Activated CD8-positive, alpha-beta memory T cell treated with anti-CD3 and anti-CD28 coated beads for 48 hours (primary cell): ENCODE measurements around the gene SH3BP4.

Experiments used
- DNase-seq, 3 experiments: peaks; one replicate each; pipeline ENCODE4 v3.0.0-alpha.2; 2020; ENCODE audit warnings: low read depth in 2 of 3, low spot score in 2 of 3

SH3BP4 gene

DNA sequence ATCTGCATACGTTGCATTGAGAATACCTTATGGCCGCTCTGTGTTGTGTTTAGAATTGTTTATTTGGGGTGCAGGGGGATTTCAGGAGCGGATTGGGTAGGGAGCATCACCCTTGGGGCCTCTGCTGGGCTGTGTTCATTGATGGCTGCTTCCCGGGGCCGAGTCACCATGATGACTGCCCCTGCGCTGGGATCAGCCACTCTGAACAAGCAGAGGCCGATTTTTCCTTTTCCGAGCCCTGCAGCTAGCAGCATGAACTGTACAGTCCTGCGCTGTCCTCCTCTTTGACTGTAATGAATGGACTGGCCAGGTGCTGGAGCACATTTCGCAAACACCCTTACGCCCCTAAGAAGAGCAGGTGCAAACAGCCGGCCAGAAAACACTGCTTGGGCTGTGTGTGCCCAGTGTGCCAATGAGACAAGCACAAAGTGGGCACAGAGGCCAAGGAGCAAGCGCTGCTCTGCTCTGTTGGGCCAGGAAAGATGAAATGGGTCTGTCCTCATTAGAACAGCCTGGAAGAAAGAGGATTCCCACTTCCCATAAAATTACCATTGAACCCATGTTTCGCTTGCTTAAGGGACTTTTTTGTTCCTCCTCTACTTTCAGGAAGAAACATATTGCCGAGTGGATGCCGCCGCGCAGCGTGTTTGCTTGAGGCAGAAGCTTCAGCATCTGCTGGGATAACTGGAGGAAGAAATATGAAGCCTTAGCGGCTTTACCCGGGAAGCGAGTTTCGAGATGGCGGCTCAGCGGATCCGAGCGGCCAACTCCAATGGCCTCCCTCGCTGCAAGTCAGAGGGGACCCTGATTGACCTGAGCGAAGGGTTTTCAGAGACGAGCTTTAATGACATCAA lies 82.7 kb downstream of the SH3BP4 start:
- no peak for DNase-seq

DNA sequence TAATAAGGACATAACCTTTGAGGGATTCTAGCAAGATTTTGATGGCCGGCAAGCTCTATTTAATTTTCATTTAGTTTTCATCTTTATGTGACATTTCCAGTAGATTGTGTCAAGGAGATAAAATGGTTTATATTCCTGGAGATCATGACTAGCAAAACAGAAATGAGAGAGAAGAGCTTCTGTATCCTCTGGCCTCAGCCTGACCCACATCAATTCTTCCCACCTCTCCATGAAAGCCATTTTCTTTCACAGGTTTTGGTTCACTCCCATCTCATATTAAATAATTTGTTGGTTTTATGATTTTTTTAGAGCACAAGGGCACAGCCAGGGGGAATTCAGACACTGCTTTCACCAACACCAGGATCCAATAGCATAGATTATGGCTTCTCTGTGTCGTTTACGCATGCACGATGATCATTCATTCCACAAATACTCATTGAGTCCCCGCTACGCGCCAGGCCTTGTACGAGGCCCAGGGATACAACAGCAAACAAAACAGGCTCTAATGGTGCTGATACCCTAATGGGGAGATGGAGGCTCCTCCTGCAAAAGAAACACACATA lies 85.9 kb downstream of the SH3BP4 start:
- no peak for DNase-seq

GRCh38 chr2:235041221-235041917 lies 89.6 kb downstream of the SH3BP4 start:
- DNase-seq: no peak

- DNase-seq: no peak
These were observed 90.2 kb downstream of the SH3BP4 start for GRCh38 chr2:235041918-235042575.

DNA sequence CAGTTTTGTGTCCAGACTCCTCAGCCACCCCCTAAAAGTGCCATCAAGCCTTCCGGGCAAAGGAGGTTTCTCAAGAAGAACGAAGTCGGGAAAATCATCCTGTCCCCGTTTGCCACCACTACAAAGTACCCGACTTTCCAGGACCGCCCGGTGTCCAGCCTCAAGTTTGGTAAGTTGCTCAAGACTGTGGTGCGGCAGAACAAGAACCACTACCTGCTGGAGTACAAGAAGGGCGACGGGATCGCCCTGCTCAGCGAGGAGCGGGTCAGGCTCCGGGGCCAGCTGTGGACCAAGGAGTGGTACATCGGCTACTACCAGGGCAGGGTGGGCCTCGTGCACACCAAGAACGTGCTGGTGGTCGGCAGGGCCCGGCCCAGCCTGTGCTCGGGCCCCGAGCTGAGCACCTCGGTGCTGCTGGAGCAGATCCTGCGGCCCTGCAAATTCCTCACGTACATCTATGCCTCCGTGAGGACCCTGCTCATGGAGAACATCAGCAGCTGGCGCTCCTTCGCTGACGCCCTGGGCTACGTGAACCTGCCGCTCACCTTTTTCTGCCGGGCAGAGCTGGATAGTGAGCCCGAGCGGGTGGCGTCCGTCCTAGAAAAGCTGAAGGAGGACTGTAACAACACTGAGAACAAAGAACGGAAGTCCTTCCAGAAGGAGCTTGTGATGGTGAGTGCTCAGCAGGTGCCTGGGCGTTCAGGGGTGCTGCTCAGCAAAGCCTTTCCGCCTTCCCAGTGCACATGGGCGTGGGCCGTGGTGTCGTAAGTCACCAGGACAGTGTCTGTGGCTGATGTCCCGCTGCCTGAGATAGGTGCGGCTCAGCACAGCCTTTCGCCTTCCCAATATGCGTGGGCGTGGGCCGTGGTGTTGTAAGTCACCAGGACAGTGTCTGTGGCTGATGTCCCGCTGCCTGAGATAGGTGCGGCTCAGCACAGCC lies 91.0 kb downstream of the SH3BP4 start:
- DNase-seq: no peak

- no peak for DNase-seq
These were observed 92.1 kb downstream of the SH3BP4 start for GRCh38 chr2:235043762-235044500.

GRCh38 chr2:235044501-235045271 lies 92.9 kb downstream of the SH3BP4 start:
- DNase-seq: no peak

- no peak for DNase-seq
These were observed 93.6 kb downstream of the SH3BP4 start for GRCh38 chr2:235045336-235045972.

- no peak for DNase-seq
These were observed 94.1 kb downstream of the SH3BP4 start for GRCh38 chr2:235045973-235046343.

DNA sequence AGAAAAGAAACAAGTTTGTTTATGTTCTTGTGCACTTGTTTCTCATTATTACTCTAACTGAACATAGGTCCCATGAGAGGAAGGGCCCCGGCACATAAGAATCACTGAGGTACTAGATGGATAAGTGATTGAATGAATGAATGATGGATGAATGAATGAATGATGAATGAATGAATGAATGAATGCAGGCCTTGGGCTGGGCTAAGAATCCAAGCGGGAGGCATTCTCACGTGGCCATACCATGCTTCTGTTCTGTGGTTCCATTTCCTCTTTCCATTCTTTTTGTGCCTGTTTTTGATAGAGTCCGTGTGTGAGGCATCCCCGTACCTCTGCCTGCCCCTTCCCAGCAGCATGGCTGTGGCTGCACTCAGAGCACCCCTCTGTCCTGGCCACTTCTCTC lies 94.8 kb downstream of the SH3BP4 start:
- no peak for DNase-seq

DNA sequence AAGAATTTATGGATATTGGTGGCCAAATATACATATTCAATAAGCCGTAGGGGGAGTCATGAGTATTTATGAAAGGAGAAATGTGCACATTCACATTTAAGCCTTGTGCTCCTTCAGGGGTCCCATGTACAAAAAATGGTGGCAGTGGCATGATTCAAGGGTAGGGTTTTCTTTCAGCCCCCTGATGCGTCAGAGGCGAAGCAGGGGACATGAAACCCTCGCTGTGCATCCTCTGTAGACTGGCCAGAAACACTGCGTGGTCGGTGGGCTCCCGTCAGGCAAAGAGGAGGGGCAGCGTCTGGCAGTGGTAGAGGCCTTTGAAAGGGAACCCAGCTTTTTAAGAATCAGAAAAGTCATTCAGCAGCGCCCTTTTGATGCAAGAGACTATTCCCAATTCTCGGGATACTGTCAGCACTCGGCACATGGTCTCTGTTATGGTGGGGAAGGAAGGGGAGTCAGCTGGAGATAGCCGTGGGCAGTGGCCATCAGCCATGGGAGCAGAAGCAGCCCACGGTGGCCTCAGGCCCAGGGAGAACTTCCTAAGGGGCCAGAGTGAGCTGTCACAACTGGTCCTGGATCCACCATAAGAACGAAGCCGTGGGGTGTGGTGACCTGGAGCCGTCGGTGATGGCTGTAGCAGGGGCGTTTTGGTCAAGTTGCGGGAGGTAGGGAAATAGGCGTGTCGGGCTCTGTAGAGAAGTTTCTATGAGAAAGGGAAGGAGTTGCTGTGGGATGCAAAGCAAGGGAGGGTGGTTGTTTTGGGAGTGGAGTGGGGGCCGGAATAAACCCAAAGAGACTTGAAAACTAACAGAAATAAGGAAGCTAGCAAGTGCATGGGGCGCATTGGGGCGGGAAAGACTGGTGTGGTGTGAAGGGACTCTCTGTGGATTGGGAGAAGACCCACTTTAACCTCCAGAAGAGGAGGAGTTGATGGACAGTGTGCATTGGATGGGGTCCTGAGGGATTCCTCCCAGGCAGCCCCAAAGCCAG lies 95.6 kb downstream of the SH3BP4 start:
- no peak for DNase-seq

GRCh38 chr2:235048549-235048948 lies 96.7 kb downstream of the SH3BP4 start:
- no peak for DNase-seq

GRCh38 chr2:235049069-235049468 lies 97.3 kb downstream of the SH3BP4 start:
- DNase-seq: no peak

GRCh38 chr2:235049719-235050118 lies 97.9 kb downstream of the SH3BP4 start:
- no peak for DNase-seq

DNA sequence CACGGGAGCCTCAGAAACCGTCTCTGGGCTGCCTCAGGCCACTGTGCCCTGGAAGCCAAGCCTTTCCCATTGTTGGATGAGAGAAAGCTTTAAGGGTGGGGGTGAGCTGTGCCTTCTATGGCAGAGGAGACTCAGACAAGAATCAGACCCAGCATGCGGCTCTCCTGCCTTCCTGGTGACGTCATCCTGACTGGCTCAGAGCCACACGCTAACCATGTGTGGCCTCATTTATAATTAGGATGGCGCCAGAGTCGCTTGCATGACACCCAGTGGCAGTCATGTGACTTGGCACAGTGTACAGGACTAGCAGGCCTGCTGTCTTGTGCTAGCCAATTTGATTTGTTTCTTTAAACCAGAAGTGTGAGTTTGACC lies 99.1 kb downstream of the SH3BP4 start:
- DNase-seq: no peak

- DNase-seq: no peak
These were observed 99.8 kb downstream of the SH3BP4 start for GRCh38 chr2:235051436-235052260.
